ENCODE results near the gene SUSD6.

GRCh38 chr14:69712599-69713088 lies 101.2 kb downstream of the SUSD6 start:
- TF ChIP-seq CTCF (IDR thresholded peaks at IDR 0.05) = no peak
- no peak for TF ChIP-seq EZH2 (IDR thresholded peaks at IDR 0.05; ENCODE audit: borderline replicate concordance, insufficient read depth, low read depth, low read length, poor library complexity, severe bottlenecking)

All from B cell (primary cell).